Activated naive CD8-positive, alpha-beta T cell treated with anti-CD3 and anti-CD28 coated beads, Interleukin-2, amount 50 U/mL, for 16 hours (primary cell): ENCODE data around the gene RPS5.
"Not testable (repeated sequence)": the region's sequence is repeated elsewhere in the genome, so short reads cannot be mapped to it uniquely, and the experiment has no call there.

Experiments
- DNase-seq: peaks from one replicate; pipeline ENCODE4 v3.0.0-alpha.2; 2020; ENCODE audit warnings: low read depth, low spot score

The RPS5 gene

DNA sequence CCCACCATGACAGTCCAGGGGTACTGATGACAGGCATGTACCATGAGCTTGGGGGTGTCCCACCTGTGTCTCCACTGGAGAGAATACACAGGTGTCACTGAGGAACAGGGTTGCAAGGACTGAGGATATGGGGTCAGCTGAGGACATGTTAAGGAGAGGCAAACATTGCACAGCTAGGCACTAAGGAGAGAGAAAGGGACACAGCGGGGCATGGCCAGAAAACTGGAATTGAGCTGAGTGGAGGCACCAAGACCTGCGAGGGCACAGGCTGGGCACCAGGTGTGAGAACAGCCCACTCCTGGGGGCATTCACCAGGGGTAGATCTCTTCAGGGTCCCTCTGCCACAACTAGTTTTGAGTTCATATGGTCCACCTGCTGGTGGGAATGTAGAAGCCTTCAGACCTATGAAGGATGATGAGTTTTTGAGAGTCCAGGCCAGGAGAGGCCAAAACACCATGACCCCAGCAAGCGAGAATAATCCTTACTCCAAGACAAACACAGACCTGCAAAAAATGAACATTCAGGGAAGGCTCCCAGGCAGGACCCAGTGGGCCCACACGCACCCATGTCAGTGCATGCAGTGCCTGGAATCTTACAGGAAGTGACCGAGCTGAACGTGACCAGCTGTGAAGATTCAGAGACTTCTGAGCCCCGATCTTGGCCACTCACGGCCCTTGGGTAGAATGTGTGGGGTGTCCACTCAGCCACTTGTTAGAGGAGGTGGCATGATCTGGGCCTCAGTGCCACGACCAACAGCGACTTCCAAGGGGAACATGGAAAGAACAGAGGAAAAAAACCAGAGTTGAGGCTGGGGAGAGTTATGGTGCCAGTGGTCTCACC lies 20.0 kb downstream of the RPS5 start:
- DNase-seq = no peak

DNA sequence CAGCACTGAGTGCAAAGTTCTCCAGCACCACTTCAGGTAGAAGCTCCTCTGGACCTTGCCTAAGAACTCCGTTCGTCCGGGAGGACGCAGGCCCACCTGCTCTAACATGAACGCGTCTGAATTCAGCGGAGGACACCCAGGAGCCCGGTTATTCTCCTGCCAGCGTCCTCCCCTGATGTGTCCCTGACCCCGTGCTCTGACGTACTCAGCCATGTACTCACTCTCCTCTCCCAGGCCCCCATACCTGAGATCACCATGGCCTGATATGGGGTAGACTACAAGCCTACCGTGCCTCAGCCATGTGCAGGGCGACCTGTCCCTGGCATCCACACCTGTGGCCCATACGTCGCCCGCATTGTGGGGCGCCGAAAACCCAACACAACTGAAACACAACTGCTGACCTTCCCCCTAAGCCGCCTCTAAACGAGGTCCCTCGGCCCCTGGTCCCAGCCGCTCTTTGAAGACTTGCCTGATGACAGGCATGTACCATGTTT lies 20.6 kb downstream of the RPS5 start:
- no peak for DNase-seq

DNA sequence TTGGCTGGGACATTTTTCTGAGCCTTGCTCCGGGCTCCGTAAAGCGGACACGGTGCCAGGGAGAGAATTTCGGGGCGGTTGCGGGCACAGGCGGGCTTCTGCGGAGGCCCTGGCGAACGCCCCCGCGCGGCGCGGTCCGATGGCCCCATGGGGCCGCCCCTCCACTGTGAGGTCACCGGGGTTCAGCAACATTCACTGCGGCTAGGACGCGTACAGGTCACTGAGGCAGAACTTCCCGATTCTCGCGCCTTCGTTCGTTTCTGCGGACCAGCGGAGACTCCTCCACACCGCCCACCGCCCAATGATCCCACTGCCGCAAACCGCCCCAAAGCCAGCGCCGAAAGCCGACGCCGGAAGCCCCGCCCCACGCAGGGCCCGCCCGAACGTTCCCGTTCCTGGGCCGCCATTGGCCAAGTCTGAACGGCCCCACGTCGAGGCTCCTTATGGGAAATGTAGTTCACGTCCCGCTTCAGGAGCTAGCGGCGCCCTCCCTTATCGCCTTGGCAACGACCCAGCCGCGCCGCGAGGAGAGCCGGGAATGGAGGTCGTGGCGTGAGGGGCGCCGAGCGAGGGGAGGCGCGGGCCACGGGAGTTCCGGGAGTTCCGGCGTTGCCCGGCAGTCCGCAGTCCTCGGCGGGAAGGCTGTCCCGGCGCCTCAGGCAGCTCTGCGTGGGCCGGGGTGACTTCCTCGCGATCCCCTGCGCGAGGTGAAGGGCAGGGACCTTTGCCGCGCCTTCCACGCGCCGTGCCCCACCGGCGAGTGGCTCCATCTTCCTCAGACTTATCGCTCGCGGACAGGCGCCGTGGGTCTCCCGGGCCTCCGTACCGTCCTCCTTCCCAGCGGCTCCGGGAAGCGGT lies 21.3 kb downstream of the RPS5 start, which contains the start of gene ZNF584:
ZNF584 (plus strand) TSS at position 498 of the 858 bp plus-strand sequence. CDS start 499 bp downstream, outside the sequence.
- DNase-seq = peak; percentile 91

DNA sequence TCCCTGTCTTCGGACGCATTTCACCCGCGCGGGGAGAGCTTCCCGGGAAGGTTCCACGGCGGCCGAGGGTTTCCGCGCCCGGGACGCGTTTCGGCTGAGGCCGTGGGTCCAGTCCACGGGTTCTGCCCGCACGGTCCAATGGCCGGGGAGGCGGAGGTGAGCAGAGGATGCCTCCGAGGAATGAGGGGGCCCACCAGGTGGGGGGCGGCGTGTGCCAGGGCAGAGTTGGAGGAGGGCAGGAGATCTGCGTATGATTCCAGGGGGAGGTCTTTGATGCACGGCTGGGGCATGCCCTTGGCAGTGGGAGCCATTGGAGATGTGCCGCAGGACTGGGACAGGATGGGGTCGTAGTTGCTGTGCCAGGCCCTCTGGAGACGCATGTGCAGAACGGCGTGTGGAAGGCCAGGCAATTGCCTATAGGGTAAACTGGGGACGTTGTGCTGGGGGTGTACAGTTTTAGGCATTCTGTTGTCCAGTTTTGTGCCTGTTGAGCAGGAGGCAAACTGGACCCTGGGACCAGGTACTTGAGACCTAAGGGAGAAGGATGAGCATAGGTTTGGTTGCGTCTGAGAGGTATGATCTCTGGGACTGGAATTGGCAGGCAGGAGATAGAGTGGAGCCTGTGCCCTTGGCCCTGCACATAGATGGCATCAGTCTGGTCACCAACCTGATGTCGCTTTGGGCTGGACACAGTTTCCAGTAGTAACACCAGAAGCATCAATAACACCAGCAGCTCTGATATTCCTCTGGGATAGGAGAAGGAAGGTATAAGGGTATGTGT lies 22.1 kb downstream of the RPS5 start:
- DNase-seq = no peak

DNA sequence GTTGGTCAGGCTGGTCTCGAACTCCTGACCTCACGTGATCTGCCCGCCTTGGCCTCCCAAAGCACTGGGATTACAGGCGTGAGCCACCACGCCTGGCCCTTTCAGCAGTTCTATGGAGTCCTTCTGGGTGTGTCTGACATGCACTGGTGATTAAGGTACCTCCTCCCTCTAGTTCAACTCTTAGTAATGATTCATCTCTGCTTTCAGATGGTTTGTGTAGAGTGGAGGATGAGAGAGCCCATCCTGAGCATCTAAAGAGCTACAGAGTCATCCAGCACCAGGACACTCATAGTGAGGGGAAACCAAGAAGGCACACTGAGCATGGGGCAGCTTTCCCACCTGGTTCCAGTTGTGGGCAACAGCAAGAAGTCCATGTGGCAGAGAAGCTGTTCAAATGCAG lies 29.5 kb downstream of the RPS5 start:
- no peak for DNase-seq

DNA sequence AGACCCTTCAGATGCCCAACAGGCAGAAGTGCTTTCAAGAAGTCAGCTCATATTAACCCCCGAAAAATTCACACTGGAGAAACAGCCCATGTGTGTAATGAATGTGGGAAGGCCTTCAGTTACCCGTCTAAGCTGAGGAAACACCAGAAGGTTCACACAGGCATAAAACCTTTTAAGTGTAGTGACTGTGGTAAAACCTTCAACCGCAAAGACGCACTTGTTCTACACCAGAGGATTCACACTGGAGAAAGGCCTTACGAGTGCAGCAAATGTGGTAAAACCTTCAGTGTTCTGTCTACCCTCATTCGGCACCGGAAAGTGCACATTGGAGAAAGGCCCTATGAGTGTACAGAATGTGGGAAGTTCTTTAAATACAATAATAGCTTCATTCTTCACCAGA lies 30.0 kb downstream of the RPS5 start:
- DNase-seq = no peak

DNA sequence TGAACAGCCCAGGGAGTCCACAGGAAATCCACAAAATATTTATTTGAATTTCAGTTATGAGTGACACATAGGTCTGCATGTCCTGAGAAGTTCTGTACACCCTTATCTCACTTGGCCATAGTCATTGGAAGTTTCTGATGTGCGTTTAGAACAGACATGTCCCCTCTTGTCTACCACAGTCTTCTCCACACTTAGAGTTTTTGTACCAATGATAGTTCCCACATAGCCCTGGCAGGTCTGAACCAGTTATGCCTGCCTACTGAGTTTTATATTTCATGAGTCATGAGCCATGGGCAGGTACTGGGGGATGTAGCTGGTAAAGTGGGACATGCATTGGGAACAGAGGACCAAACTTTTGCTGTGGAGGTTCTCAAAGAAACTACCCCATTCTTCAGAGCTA lies 41.5 kb downstream of the RPS5 start:
- no peak for DNase-seq

DNA sequence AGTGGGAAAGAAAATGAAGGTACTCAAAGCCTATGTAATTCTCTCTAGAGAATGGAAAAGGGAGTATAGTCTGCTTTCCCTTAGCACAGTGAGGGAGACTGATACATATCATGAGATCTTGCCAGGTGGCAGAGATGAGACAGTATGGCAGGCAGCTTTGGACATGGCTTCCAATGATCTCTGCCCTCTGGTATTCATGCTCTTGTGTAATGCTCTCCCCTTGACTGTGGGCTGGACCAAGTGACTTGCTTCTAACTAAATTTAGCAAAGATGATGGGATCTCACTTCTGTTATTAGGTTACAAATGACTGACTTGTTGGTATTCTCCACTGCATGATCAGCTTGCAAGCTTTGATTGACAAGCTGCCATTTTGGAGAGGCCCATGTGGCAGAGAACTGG lies 42.7 kb downstream of the RPS5 start:
- no peak for DNase-seq

DNA sequence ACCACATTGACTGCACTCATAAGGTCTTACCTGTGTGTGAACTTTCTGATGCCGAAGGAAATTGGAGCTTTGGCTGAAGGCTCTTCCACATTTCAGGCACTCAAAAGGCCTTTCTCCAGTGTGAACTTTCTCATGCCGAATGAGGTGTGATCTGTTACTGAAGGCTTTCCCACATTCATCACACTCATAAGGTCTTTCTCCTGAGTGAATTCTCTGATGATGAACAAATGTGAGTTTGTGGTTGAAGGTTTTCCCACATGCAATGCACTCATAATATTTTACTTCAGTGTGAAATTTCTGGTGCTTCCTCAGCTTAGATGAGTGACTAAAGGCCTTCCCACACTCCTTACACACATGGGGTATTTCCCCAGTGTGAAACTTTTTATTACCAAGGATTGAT lies 47.1 kb downstream of the RPS5 start:
- DNase-seq = no peak

DNA sequence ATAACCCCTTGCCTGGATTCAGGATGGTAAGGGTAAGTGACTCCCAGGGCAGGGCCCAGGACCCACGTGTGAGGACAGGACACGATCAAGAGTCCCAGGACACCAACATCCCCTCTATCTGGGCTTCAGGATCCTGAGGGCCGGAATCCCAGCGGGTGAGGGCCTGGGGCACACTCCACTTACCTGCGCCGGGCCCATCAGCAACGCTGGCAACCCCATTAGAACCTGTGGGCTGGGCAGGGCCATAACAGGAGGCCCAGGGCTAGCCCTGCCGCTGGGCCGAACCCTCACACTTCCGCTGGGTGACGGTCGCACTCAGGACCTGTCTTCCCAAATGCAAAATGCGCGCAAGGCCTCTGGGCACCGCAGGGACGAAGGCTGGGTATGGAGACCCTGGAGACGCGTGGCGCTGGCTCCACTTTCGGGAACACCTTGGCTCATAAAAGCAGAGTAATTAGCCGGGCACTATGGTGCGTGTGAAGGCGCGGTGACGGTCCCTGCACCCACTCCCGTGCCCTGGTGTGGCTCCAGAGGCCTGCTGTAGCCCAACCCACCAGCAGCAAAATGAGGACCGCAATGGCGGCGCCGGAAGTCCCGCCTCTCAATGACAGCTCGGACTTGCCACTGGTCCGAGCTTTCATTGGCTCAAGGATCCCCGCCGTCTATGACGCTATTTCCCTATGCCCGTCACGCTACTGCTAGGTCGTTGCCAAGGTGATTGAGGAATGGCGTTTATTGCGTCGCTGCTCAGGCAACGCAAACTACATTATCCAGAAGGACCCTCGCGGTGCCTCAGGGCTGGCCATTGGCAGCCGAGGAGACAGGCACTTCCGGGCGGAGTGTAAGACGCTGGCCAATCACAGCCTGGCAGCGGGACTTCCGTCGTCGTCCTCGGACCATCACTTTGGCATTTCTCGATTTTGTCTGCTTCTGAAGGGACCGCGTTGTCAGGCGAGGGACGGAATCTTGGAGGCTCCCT lies 52.8 kb downstream of the RPS5 start, which contains the start of gene ZNF132:
ZNF132 (minus strand) TSS at position 578 of the 979 bp plus-strand sequence; CDS start at position 246, 332 bp downstream.
- peak; percentile 84 for DNase-seq

DNA sequence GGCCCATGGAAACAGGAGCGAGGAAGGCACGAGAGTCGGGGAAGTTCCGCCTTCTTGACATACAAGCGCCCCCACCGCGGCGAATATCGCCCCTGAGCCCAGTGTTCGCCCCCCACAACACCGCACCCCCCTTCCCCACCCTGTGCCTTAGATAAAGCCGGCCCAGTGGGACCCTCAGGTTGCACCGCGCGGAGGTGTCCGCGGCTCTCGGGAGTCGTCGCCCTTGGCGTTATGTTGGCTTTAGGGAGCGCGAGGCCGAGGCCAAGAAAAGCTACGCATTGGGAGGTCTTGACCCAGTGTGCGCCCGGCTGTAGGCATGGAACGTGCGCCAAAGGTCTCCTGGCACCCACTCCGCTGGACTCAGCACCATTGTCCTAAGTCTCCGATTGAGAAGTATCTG lies 53.5 kb downstream of the RPS5 start:
- no peak for DNase-seq

DNA sequence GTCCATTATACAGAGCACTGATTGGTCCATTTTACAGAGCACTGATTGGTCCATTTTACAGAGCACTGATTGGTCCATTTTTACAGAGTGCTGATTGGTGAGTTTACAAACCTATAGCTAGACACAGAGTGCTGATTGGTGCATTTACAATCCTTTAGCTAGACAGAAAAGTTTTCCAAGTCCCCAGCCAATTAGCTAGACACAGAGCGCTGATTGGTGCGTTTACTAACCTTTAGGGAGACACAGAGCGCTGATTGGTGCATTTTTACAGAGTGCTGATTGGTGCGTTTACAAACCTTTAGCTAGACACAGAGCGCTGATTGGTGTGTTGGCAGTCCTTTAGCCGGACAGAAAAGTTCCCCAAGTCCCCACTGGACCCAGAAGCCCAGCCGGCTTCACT lies 55.9 kb downstream of the RPS5 start:
- DNase-seq = not testable (repeated sequence)
